ENCODE measurements around the gene ARL3. TPM values are rescaled to one million over a fixed set of nuclear protein-coding genes. Genes with fewer than 3 reads are reported as not detected.

ARL3 gene
- total RNA-seq, 1 experiment from 2014 or later = 20.7 TPM

GRCh38 chr10:102647443-102648268, 66.5 kb downstream of the ARL3 start:
- in situ Hi-C loops (cut with HindIII; ENCODE audit: low pct_unique_long_range_greater_than_20kb, low sequenced_read_pairs) (no loop called here), intact Hi-C loops (cut with micrococcal nuclease; ENCODE audit: unreplicated experiment) (no loop called here)
- CTCF ChIA-PET = no interaction called here
- POLR2A ChIA-PET = no interaction called here
- Histone ChIP-seq H3K4me1 (ENCODE audit: control insufficient read depth, insufficient read depth, low read length) (peaks cover 49% of the 10 kb centered on the region), H3K36me3 (ENCODE audit: control insufficient read depth, insufficient read depth, low read length) (peaks cover 9% of the 10 kb centered on the region; the same call in 1 of the 2 replicates), H3K27me3 (ENCODE audit: control insufficient read depth, insufficient read depth, low read length) (no peaks in the 10 kb centered on the region), H3K4me3 (ENCODE audit: low read depth in 2 of 2, low read length in 2 of 2) (no peak overlapping the region; a peak in 1 of 4 replicates), H3K9me3 (ENCODE audit: control insufficient read depth, insufficient read depth, low read depth, low read length) (no peaks in the 10 kb centered on the region), H3K27ac (ENCODE audit: low read length) (no peak overlapping the region)
- ATAC-seq = no peak
- DNase-seq (ENCODE audit: low read depth, low spot score) = no peak
- BruUV-seq (replicated peaks) = no TSS peak
- TF ChIP-seq CTCF (IDR thresholded peaks at IDR 0.05) (no peak), SIN3A (IDR thresholded peaks at IDR 0.05; ENCODE audit: borderline replicate concordance, insufficient read depth, low read depth, low read length) (no peak), TCF7L2 (IDR thresholded peaks at IDR 0.05; ENCODE audit: low read depth, low read length) (no peak), POLR2AphosphoS5 (IDR thresholded peaks at IDR 0.05; ENCODE audit: low read depth, low read length) (no peak)
- TF ChIP-seq, protein P1, sequence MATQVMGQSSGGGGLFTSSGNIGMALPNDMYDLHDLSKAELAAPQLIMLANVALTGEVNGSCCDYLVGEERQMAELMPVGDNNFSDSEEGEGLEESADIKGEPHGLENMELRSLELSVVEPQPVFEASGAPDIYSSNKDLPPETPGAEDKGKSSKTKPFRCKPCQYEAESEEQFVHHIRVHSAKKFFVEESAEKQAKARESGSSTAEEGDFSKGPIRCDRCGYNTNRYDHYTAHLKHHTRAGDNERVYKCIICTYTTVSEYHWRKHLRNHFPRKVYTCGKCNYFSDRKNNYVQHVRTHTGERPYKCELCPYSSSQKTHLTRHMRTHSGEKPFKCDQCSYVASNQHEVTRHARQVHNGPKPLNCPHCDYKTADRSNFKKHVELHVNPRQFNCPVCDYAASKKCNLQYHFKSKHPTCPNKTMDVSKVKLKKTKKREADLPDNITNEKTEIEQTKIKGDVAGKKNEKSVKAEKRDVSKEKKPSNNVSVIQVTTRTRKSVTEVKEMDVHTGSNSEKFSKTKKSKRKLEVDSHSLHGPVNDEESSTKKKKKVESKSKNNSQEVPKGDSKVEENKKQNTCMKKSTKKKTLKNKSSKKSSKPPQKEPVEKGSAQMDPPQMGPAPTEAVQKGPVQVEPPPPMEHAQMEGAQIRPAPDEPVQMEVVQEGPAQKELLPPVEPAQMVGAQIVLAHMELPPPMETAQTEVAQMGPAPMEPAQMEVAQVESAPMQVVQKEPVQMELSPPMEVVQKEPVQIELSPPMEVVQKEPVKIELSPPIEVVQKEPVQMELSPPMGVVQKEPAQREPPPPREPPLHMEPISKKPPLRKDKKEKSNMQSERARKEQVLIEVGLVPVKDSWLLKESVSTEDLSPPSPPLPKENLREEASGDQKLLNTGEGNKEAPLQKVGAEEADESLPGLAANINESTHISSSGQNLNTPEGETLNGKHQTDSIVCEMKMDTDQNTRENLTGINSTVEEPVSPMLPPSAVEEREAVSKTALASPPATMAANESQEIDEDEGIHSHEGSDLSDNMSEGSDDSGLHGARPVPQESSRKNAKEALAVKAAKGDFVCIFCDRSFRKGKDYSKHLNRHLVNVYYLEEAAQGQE (IDR thresholded peaks at IDR 0.05; ENCODE audit: insufficient read depth in 1 of 2, low read depth in 2 of 2, low read length in 1 of 2) = no peak

GRCh38 chr10:102646610-102647442, 67.4 kb downstream of the ARL3 start:
- Histone ChIP-seq H3K4me1 (ENCODE audit: control insufficient read depth, insufficient read depth, low read length) (peaks cover 45% of the 10 kb centered on the region), H3K9me3 (ENCODE audit: control insufficient read depth, insufficient read depth, low read depth, low read length) (no peaks in the 10 kb centered on the region), H3K4me3 (ENCODE audit: low read depth in 2 of 2, low read length in 2 of 2) (peak overlapping the region; percentile 69 to 86), H3K27me3 (ENCODE audit: control insufficient read depth, insufficient read depth, low read length) (no peaks in the 10 kb centered on the region), H3K36me3 (ENCODE audit: control insufficient read depth, insufficient read depth, low read length) (peaks cover 9% of the 10 kb centered on the region; the same call in 1 of the 2 replicates), H3K27ac (ENCODE audit: low read length) (peak overlapping the region; percentile 88)
- intact Hi-C loops (cut with micrococcal nuclease; ENCODE audit: unreplicated experiment) = no loop called here
- BruUV-seq (replicated peaks) = TSS peak; percentile 54
- ATAC-seq (no peak), DNase-seq (ENCODE audit: low read depth, low spot score) (no peak)
- POLR2A ChIA-PET = no interaction called here
- in situ Hi-C loops (cut with HindIII; ENCODE audit: low pct_unique_long_range_greater_than_20kb, low sequenced_read_pairs) = no loop called here
- TF ChIP-seq TCF7L2 (IDR thresholded peaks at IDR 0.05; ENCODE audit: low read depth, low read length) (no peak), SIN3A (IDR thresholded peaks at IDR 0.05; ENCODE audit: borderline replicate concordance, insufficient read depth, low read depth, low read length) (no peak), POLR2AphosphoS5 (IDR thresholded peaks at IDR 0.05; ENCODE audit: low read depth, low read length) (no peak), CTCF (IDR thresholded peaks at IDR 0.05) (no peak)
- TF ChIP-seq, protein P1 (IDR thresholded peaks at IDR 0.05; ENCODE audit: insufficient read depth in 1 of 2, low read depth in 2 of 2, low read length in 1 of 2) = no peak
- CTCF ChIA-PET = no interaction called here
